Testis (tissue), 2 donors: ENCODE results near the gene RFC5.

ENCODE experiments used
- POLR2A ChIP-seq: fragments of 450-650 bp; IDR thresholded peaks from one replicate; pipeline ENCODE4 v1.6.1; 2017; ENCODE audit warnings: antibody characterized with exemption, mild to moderate bottlenecking, moderate library complexity
- TF ChIP-seq, protein P1 (sequence below), 3 experiments: fragments of 450-650 bp in 2 of 3; fragments of 200-600 bp in 1 of 3; sonication (generic) in 1 of 3; IDR thresholded peaks; one replicate each; pipeline ENCODE4 v1.5.1; 2016 to 2019; ENCODE audit warnings: antibody characterized with exemption in 3 of 3, mild to moderate bottlenecking in 2 of 3, moderate library complexity in 1 of 3

DNA sequence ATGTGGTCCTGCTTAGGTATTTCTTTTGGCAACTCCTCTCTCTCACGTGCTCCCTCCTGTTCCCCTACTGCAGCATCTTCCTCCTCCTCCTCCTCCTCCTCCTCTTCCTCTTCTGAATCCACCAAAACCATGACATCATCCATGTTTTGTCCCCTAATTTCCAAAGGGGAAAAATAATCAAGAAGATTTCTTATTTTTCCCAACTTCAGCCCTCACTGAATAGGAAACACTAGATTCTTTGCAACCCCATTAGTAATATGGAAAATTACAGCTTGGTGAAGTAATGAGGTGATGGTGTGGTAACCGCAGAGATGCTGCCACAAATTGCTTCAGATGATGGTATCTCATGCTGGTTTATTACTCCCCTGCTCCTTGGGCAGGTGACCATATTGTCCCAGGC lies 51.9 kb downstream of the RFC5 start:
- TF ChIP-seq, protein P1, sequence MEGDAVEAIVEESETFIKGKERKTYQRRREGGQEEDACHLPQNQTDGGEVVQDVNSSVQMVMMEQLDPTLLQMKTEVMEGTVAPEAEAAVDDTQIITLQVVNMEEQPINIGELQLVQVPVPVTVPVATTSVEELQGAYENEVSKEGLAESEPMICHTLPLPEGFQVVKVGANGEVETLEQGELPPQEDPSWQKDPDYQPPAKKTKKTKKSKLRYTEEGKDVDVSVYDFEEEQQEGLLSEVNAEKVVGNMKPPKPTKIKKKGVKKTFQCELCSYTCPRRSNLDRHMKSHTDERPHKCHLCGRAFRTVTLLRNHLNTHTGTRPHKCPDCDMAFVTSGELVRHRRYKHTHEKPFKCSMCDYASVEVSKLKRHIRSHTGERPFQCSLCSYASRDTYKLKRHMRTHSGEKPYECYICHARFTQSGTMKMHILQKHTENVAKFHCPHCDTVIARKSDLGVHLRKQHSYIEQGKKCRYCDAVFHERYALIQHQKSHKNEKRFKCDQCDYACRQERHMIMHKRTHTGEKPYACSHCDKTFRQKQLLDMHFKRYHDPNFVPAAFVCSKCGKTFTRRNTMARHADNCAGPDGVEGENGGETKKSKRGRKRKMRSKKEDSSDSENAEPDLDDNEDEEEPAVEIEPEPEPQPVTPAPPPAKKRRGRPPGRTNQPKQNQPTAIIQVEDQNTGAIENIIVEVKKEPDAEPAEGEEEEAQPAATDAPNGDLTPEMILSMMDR (IDR thresholded peaks at IDR 0.05): no peak
- no peak for TF ChIP-seq POLR2A
